SK-N-SH treated with all-trans-retinoic acid at 6 μM for 48 hours (cell line): ENCODE data around the gene CDH4.

ENCODE experiments used
- ATAC-seq: fragments of 200-7000 bp; cut with Tn5 transposase; 3 replicates; pipeline ENCODE4 v1.9.1; 2020; ENCODE audit warnings: mild to moderate bottlenecking, moderate library complexity
- ARNTL ChIP-seq: fragments of 450-650 bp; formaldehyde crosslinking; IDR thresholded peaks from 2 replicates; pipeline ENCODE4 v1.5.0; 2020; ENCODE audit warnings: low read depth, mild to moderate bottlenecking, moderate library complexity, borderline replicate concordance
- BACH2 ChIP-seq: fragments of 250-450 bp; sonication (Bioruptor Pico); IDR thresholded peaks from 2 replicates; pipeline ENCODE4 v1.9.0; 2021; ENCODE audit warnings: mild to moderate bottlenecking, borderline replicate concordance
- CSDC2 ChIP-seq: fragments of 250-450 bp; sonication (Bioruptor Pico); IDR thresholded peaks from 2 replicates; pipeline ENCODE4 v1.5.0; 2020; ENCODE audit warnings: mild to moderate bottlenecking, moderate library complexity
- ESRRG ChIP-seq: fragments of 250-450 bp; sonication (Bioruptor Pico); IDR thresholded peaks from 2 replicates; pipeline ENCODE4 v1.6.1; 2021; ENCODE audit warnings: mild to moderate bottlenecking
- GLIS3 ChIP-seq: fragments of 250-450 bp; sonication (Bioruptor Pico); IDR thresholded peaks from 2 replicates; pipeline ENCODE4 v1.5.0; 2020; ENCODE audit warnings: mild to moderate bottlenecking, moderate library complexity
- ISL1 ChIP-seq: fragments of 250-450 bp; sonication (Bioruptor Pico); IDR thresholded peaks from 2 replicates; pipeline ENCODE4 v2.1.2; 2022; ENCODE audit warnings: mild to moderate bottlenecking, moderate library complexity
- OSR1 ChIP-seq: fragments of 250-450 bp; sonication (Bioruptor Pico); IDR thresholded peaks from 2 replicates; pipeline ENCODE4 v1.8.0; 2022; ENCODE audit warnings: moderate library complexity, mild to moderate bottlenecking, inconsistent platforms
- PPARA ChIP-seq: fragments of 250-450 bp; sonication (Bioruptor Pico); IDR thresholded peaks from 2 replicates; pipeline ENCODE4 v1.5.0; 2020; ENCODE audit warnings: mild to moderate bottlenecking, borderline replicate concordance
- RARB ChIP-seq: fragments of 250-450 bp; sonication (Bioruptor Pico); IDR thresholded peaks from 2 replicates; pipeline ENCODE4 v1.8.0; 2021; ENCODE audit warnings: mild to moderate bottlenecking, moderate library complexity
- SNAI2 ChIP-seq: fragments of 250-450 bp; sonication (Bioruptor Pico); IDR thresholded peaks from 2 replicates; pipeline ENCODE4 v1.5.0; 2020; ENCODE audit warnings: mild to moderate bottlenecking, moderate library complexity
- TOX ChIP-seq: fragments of 250-450 bp; sonication (Bioruptor Pico); IDR thresholded peaks from 2 replicates; pipeline ENCODE4 v1.8.0; 2021; ENCODE audit warnings: mild to moderate bottlenecking, moderate library complexity, borderline replicate concordance
- ZC3H10 ChIP-seq: fragments of 250-450 bp; sonication (Bioruptor Pico); IDR thresholded peaks from 2 replicates; pipeline ENCODE4 v1.5.1; 2021; ENCODE audit warnings: mild to moderate bottlenecking, moderate library complexity
- ZFP3 ChIP-seq: fragments of 250-450 bp; sonication (Bioruptor Pico); IDR thresholded peaks from 2 replicates; pipeline ENCODE4 v1.5.0; 2020; ENCODE audit warnings: mild to moderate bottlenecking, moderate library complexity
- ZFP30 ChIP-seq: fragments of 450-650 bp; formaldehyde crosslinking; IDR thresholded peaks from 2 replicates; pipeline ENCODE4 v1.5.0; 2022; ENCODE audit warnings: mild to moderate bottlenecking, moderate library complexity
- ZNF565 ChIP-seq: fragments of 450-650 bp; formaldehyde crosslinking; conservative IDR thresholded peaks from 2 replicates; pipeline ENCODE4 v1.5.0; 2020; ENCODE audit warnings: low read depth, mild to moderate bottlenecking, moderate library complexity
- ZNF70 ChIP-seq: fragments of 450-650 bp; formaldehyde crosslinking; IDR thresholded peaks from 2 replicates; pipeline ENCODE4 v1.5.0; 2020; ENCODE audit warnings: mild to moderate bottlenecking, moderate library complexity
- ZNF8 ChIP-seq: fragments of 450-650 bp; formaldehyde crosslinking; IDR thresholded peaks from 2 replicates; pipeline ENCODE4 v1.5.0; 2020; ENCODE audit warnings: mild to moderate bottlenecking, moderate library complexity
- TF ChIP-seq, protein P1 (sequence below): fragments of 250-450 bp; sonication (Bioruptor Pico); IDR thresholded peaks from 2 replicates; pipeline ENCODE4 v1.8.0; 2021; ENCODE audit warnings: low read depth, mild to moderate bottlenecking, moderate library complexity, borderline replicate concordance
- TF ChIP-seq, protein P2 (sequence below): fragments of 250-450 bp; sonication (Bioruptor Pico); IDR thresholded peaks from 2 replicates; pipeline ENCODE4 v1.5.1; 2020; ENCODE audit warnings: low read depth, mild to moderate bottlenecking, moderate library complexity
- TF ChIP-seq, protein P3 (sequence below): fragments of 250-450 bp; sonication (Bioruptor Pico); IDR thresholded peaks from 2 replicates; pipeline ENCODE4 v1.5.0; 2020; ENCODE audit warnings: mild to moderate bottlenecking, moderate library complexity
- TF ChIP-seq, protein P4 (sequence below): fragments of 250-450 bp; sonication (Bioruptor Pico); IDR thresholded peaks from 2 replicates; pipeline ENCODE4 v1.8.0; 2020; ENCODE audit warnings: mild to moderate bottlenecking, moderate library complexity, borderline replicate concordance

Gene CDH4

DNA sequence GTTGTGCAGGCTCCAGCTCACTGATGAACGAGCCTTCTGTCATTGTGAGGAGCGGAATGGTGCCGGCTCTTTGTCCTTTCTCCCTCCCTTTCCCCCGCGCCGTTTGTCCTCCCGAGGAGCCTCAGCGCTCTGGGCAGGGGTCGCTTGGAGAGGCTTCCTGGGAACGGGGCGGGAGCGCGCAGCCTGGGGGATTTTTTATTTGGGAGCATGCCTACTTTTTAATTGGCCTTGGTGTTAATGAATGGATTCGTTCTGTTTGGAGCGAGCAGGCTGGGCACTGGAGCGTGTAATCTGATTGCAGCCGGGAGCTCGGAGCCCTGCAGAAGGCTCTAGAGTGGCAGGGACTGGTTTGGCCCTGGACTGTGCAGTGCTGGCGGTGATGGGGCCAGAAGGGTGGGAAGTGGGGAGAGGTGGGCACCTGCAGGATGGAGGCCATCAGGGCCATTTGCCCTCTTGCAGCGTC is 118.8 kb downstream of the CDH4 start:
- ATAC-seq, result no peak
- TF ChIP-seq, protein P1, sequence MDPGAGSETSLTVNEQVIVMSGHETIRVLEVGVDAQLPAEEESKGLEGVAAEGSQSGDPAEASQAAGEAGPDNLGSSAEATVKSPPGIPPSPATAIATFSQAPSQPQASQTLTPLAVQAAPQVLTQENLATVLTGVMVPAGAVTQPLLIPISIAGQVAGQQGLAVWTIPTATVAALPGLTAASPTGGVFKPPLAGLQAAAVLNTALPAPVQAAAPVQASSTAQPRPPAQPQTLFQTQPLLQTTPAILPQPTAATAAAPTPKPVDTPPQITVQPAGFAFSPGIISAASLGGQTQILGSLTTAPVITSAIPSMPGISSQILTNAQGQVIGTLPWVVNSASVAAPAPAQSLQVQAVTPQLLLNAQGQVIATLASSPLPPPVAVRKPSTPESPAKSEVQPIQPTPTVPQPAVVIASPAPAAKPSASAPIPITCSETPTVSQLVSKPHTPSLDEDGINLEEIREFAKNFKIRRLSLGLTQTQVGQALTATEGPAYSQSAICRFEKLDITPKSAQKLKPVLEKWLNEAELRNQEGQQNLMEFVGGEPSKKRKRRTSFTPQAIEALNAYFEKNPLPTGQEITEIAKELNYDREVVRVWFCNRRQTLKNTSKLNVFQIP (CRISPR knock-in tag), result no peak
- no peak for TF ChIP-seq PPARA (CRISPR knock-in tag)
- no peak for TF ChIP-seq GLIS3 (CRISPR knock-in tag)
- TF ChIP-seq, protein P2, sequence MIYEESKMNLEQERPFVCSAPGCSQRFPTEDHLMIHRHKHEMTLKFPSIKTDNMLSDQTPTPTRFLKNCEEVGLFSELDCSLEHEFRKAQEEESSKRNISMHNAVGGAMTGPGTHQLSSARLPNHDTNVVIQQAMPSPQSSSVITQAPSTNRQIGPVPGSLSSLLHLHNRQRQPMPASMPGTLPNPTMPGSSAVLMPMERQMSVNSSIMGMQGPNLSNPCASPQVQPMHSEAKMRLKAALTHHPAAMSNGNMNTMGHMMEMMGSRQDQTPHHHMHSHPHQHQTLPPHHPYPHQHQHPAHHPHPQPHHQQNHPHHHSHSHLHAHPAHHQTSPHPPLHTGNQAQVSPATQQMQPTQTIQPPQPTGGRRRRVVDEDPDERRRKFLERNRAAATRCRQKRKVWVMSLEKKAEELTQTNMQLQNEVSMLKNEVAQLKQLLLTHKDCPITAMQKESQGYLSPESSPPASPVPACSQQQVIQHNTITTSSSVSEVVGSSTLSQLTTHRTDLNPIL (CRISPR knock-in tag), result no peak
- TF ChIP-seq ISL1 (CRISPR knock-in tag), result no peak
- no peak for TF ChIP-seq ZC3H10 (CRISPR knock-in tag)
- no peak for TF ChIP-seq ZFP3
- TF ChIP-seq ZFP30 (CRISPR knock-in tag), result no peak

DNA sequence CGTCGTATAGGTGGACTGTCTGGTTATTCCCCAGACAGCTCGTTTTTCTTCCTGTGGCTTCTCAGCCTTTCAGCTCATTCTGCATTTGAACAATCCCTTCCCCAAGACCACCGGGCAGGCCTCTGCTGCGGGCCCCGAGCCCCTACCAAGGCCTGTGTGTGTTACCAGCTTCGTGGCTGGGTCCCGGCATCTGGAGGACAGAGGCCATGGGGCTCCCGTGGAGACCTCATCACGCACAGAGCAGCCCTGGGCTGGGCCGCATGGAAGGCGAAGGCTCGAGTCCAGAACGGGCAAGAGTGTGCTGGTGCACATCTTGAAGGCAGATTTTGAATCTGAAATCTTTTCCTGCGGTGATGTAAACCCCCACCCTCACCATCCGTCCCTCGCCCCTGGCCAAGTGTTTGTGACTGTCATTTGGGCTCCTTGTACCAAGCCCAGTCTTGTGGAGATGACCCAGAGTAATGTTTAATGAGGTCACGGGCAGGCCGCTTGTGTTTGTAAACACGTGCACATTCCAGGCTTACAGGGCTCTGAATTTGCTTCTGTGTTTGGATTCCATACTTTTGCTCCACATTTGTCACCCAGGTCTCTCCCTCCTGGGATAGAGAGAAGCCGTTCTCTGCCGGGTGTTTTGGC is 119.6 kb downstream of the CDH4 start:
- no peak for ATAC-seq
- TF ChIP-seq CSDC2 (no peak), ZFP3 (no peak), RARB (CRISPR knock-in tag) (no peak)
- TF ChIP-seq, all 23 proteins: peak for 0

DNA sequence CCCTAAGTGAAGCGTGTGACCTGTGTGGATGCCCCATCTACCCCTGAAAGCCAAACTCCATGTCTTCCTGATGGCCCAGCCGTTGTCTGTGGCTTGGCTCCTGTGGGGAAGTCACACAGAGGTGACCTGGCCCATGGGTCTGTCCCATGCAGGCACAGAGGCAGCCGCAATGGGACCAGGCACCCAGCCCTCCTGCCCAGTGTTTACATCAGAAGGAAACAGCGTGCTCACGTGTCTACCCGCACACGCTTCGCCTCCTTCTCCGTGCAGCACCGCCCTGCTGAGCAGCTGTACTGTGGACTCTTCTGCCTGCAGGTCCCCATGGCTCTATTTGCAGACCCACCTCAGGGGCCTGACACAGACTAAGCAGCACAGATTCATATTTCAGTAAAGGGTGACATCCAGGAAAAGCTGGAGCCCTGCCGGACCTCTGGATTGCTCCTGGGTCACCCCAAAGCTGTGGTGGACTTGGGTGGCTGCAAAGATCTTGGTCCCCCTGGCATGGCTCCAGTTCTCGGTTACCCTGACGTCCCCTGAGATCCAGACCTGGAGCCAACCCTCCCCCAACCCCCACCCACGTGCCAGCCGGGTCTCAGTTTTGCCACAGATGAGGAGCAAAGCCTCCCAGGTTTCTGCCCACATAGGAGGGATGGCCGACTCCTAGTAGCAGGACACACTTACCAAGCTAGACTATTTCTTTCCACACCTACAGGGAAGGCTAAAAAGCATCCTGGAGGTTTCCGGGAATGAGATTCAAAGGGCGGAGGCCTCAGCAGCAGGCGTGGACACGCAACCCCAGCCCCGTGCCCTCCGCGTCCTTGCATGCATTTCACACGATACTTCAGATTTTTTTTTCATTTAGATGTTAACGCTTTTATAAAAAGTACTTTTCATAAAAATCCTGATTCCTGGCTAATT is 120.3 kb downstream of the CDH4 start:
- ATAC-seq, result no peak
- TF ChIP-seq ISL1 (CRISPR knock-in tag), result no peak
- TF ChIP-seq ZNF565 (CRISPR knock-in tag), result no peak
- TF ChIP-seq, protein P3, sequence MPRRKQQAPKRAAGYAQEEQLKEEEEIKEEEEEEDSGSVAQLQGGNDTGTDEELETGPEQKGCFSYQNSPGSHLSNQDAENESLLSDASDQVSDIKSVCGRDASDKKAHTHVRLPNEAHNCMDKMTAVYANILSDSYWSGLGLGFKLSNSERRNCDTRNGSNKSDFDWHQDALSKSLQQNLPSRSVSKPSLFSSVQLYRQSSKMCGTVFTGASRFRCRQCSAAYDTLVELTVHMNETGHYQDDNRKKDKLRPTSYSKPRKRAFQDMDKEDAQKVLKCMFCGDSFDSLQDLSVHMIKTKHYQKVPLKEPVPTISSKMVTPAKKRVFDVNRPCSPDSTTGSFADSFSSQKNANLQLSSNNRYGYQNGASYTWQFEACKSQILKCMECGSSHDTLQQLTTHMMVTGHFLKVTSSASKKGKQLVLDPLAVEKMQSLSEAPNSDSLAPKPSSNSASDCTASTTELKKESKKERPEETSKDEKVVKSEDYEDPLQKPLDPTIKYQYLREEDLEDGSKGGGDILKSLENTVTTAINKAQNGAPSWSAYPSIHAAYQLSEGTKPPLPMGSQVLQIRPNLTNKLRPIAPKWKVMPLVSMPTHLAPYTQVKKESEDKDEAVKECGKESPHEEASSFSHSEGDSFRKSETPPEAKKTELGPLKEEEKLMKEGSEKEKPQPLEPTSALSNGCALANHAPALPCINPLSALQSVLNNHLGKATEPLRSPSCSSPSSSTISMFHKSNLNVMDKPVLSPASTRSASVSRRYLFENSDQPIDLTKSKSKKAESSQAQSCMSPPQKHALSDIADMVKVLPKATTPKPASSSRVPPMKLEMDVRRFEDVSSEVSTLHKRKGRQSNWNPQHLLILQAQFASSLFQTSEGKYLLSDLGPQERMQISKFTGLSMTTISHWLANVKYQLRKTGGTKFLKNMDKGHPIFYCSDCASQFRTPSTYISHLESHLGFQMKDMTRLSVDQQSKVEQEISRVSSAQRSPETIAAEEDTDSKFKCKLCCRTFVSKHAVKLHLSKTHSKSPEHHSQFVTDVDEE (CRISPR knock-in tag), result no peak
- no peak for TF ChIP-seq PPARA (CRISPR knock-in tag)
- no peak for TF ChIP-seq ESRRG (CRISPR knock-in tag)
- TF ChIP-seq ZNF8, result no peak
- TF ChIP-seq, protein P4, sequence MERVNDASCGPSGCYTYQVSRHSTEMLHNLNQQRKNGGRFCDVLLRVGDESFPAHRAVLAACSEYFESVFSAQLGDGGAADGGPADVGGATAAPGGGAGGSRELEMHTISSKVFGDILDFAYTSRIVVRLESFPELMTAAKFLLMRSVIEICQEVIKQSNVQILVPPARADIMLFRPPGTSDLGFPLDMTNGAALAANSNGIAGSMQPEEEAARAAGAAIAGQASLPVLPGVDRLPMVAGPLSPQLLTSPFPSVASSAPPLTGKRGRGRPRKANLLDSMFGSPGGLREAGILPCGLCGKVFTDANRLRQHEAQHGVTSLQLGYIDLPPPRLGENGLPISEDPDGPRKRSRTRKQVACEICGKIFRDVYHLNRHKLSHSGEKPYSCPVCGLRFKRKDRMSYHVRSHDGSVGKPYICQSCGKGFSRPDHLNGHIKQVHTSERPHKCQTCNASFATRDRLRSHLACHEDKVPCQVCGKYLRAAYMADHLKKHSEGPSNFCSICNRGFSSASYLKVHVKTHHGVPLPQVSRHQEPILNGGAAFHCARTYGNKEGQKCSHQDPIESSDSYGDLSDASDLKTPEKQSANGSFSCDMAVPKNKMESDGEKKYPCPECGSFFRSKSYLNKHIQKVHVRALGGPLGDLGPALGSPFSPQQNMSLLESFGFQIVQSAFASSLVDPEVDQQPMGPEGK, result no peak
- no peak for TF ChIP-seq ZNF70 (CRISPR knock-in tag)
- no peak for TF ChIP-seq RARB (CRISPR knock-in tag)
- TF ChIP-seq ZFP3, result no peak

DNA sequence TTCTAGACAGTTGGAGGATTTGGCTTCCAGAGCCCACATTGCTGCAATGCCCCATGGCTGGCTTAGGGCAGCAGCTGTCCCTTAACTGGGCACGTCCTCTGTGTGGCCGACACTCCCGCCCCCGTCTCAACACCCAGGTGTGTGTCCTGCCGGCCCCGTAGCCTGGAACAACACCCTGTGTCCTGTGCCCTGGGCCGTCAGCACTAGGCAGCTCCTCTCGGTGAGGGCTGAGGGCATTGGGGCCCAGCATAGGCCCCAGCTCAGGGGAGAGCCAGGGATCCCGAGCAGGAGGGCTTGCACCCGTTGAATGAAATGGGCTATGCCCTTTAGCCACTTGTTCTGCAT is 121.0 kb downstream of the CDH4 start:
- TF ChIP-seq SNAI2 (CRISPR knock-in tag) (no peak), BACH2 (CRISPR knock-in tag) (no peak), ZC3H10 (CRISPR knock-in tag) (no peak), ARNTL (CRISPR knock-in tag) (no peak), RARB (CRISPR knock-in tag) (no peak), TOX (no peak), OSR1 (no peak), ISL1 (CRISPR knock-in tag) (no peak)
- TF ChIP-seq, protein P2 (CRISPR knock-in tag), result no peak
- TF ChIP-seq, protein P4, result no peak
- TF ChIP-seq, protein P1 (CRISPR knock-in tag), result no peak
- TF ChIP-seq, all 23 proteins: peak for 0
- ATAC-seq, result no peak
